Measurements from ENCODE around the gene CNOT2.

Gene CNOT2

DNA sequence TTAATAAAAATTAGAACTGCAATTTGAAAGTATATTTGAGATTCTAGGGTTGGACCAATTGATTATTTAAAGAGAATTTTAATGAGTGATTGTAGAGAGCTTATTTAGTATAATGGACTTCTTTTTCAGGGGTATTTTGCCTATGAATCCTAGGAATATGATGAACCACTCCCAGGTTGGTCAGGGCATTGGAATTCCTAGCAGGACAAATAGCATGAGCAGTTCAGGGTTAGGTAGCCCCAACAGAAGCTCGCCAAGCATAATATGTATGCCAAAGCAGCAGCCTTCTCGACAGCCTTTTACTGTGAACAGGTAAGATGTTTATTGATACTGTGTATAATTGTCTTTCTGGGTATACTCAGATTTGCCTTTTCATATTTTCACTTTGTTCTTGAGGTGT lies 86.9 kb downstream of the CNOT2 start:
- H3K4me3 ChIP-seq (ENCODE audit: low read depth, low read length), result no peak overlapping the region
- DNase-seq (ENCODE audit: low read depth), result no peak
- TF ChIP-seq, protein P1, sequence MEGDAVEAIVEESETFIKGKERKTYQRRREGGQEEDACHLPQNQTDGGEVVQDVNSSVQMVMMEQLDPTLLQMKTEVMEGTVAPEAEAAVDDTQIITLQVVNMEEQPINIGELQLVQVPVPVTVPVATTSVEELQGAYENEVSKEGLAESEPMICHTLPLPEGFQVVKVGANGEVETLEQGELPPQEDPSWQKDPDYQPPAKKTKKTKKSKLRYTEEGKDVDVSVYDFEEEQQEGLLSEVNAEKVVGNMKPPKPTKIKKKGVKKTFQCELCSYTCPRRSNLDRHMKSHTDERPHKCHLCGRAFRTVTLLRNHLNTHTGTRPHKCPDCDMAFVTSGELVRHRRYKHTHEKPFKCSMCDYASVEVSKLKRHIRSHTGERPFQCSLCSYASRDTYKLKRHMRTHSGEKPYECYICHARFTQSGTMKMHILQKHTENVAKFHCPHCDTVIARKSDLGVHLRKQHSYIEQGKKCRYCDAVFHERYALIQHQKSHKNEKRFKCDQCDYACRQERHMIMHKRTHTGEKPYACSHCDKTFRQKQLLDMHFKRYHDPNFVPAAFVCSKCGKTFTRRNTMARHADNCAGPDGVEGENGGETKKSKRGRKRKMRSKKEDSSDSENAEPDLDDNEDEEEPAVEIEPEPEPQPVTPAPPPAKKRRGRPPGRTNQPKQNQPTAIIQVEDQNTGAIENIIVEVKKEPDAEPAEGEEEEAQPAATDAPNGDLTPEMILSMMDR (IDR thresholded peaks at IDR 0.05; ENCODE audit: insufficient read depth, low read depth, low read length, missing control alignments), result no peak

DNA sequence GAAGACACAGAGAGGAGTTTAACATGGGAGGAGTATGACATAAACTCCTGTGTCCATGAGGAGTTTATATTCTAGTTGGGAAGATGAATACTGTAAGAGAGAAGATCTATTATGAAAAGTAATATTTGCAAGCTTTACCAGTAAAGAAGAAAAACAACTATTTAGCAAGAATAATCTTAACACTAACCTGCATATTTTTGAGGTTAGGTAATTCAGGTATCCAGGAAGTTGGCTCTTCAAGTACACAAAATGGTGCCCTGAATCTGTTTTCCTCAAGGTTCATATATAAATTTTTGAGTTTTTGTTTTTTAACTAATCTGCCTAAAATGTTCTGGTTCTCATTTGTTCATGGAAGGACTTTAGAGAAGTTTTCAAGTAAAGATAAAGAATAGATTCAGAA lies 89.0 kb downstream of the CNOT2 start:
- DNase-seq (ENCODE audit: low read depth), result no peak
- TF ChIP-seq, protein P1 (IDR thresholded peaks at IDR 0.05; ENCODE audit: insufficient read depth, low read depth, low read length, missing control alignments), result no peak

DNA sequence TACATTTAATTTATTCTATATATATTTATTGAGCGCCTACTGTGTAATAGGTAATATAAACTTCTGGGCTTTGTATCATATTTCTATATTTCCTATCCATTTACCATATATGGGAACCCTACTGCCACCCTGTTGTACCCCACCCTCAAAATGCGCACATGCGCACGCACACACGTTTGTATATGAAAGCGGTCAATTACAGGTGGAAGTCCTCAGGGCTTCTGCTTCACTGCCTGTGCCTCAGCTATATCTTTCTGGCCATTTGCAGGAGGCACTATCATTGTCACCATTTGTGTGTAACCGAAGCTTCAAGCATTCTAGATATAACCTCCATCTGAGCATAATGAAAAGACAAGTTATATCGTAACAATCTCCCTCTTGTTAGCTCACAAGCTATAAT lies 91.5 kb downstream of the CNOT2 start:
- DNase-seq (ENCODE audit: low read depth), result no peak
- TF ChIP-seq, protein P1 (IDR thresholded peaks at IDR 0.05; ENCODE audit: insufficient read depth, low read depth, low read length, missing control alignments), result no peak
- H3K4me3 ChIP-seq (ENCODE audit: low read depth, low read length), result no peak overlapping the region

More for the DNA sequence above, 89.0 kb downstream of the CNOT2 start:
- no peak overlapping the region for H3K4me3 ChIP-seq (ENCODE audit: low read depth, low read length)

DNA sequence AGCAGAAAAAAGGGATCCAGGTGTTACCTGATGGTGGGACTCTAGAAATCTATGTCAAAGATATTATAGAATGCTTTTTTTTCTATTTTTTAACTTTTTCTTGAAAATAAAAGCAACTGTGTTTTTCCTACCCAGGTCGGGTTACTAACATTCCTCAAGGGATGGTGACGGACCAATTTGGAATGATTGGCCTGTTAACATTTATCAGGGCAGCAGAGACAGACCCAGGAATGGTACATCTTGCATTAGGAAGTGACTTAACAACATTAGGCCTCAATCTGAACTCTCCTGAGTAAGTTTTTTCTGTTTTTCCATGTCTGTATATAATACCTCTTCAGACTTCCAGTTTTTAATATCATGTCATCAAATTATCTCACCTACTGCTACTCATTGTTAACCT lies 95.3 kb downstream of the CNOT2 start:
- TF ChIP-seq, protein P1 (IDR thresholded peaks at IDR 0.05; ENCODE audit: insufficient read depth, low read depth, low read length, missing control alignments), result no peak
- no peak for DNase-seq (ENCODE audit: low read depth)
- no peak overlapping the region for H3K4me3 ChIP-seq (ENCODE audit: low read depth, low read length)

DNA sequence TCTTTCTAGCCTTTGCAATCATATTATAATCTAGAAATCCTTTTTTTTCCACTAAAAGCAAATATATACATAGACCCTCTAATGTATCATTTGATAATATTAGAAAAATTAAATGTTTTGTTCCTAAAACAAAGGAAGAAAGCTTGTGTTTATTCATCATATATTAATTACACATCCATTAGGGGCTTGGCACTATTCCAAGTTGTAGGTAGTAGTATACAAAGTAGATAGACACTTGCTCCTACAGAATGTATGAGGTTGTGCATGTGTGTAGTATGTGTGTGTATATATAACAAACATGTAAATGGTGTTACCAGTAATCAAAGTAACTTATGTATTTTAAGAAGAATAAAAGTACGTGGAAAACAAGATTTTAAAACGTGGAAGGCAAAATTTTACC lies 107.8 kb downstream of the CNOT2 start:
- TF ChIP-seq, protein P1 (IDR thresholded peaks at IDR 0.05; ENCODE audit: insufficient read depth, low read depth, low read length, missing control alignments), result no peak
- H3K4me3 ChIP-seq (ENCODE audit: low read depth, low read length), result no peak overlapping the region
- DNase-seq (ENCODE audit: low read depth), result no peak

DNA sequence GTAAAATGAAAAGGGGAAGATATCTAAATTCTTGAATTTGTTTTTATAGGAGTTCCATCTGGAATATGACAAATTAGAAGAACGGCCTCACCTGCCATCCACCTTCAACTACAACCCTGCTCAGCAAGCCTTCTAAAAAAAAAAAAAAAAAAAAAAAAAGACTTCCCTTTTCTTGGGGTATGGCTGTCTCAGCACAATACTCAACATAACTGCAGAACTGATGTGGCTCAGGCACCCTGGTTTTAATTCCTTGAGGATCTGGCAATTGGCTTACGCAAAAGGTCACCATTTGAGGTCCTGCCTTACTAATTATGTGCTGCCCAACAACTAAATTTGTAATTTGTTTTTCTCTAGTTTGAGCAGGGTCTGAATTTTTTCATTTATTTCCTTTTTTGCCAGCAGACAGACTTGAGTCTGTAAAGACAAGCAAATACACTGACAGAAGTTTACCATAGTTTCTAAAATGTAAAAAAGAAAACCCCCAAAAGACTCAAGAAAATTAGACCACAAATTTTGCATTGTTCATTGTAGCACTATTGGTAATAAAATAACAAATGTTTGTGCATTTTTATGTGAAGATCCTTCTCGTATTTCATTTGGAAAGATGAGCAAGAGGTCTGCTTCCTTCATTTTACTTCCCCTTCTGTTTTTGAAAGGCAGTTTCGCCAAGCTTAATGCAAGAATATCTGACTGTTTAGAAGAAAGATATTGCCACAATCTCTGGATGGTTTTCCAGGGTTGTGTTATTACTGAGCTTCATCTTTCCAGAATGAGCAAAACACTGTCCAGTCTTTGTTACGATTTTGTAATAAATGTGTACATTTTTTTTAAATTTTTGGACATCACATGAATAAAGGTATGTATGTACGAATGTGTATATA lies 110.8 kb downstream of the CNOT2 start:
- TF ChIP-seq, protein P1 (IDR thresholded peaks at IDR 0.05; ENCODE audit: insufficient read depth, low read depth, low read length, missing control alignments), result no peak
- DNase-seq (ENCODE audit: low read depth), result no peak
- no peak overlapping the region for H3K4me3 ChIP-seq (ENCODE audit: low read depth, low read length)

- no peak overlapping the region for H3K4me3 ChIP-seq (ENCODE audit: low read depth, low read length)
- TF ChIP-seq, protein P1 (IDR thresholded peaks at IDR 0.05; ENCODE audit: insufficient read depth, low read depth, low read length, missing control alignments), result no peak
- no peak for DNase-seq (ENCODE audit: low read depth)
These were observed 111.6 kb downstream of the CNOT2 start for GRCh38 chr12:70354787-70355186.
